ENCODE data around the gene VSTM4. TPM values are rescaled to one million over a fixed set of nuclear protein-coding genes. Genes with fewer than 3 reads are reported as not detected.

VSTM4 gene
- total and polyA plus RNA-seq, 9 of the 15 experiments (the other 6 are each of a cell fraction or from before 2014, with no cell fraction given) = 1.0 to 7.9 (median 3.0) TPM

GRCh38 chr10:49058463-49059255 is 56.7 kb downstream of the VSTM4 start (continued):
- TF ChIP-seq, protein P1, sequence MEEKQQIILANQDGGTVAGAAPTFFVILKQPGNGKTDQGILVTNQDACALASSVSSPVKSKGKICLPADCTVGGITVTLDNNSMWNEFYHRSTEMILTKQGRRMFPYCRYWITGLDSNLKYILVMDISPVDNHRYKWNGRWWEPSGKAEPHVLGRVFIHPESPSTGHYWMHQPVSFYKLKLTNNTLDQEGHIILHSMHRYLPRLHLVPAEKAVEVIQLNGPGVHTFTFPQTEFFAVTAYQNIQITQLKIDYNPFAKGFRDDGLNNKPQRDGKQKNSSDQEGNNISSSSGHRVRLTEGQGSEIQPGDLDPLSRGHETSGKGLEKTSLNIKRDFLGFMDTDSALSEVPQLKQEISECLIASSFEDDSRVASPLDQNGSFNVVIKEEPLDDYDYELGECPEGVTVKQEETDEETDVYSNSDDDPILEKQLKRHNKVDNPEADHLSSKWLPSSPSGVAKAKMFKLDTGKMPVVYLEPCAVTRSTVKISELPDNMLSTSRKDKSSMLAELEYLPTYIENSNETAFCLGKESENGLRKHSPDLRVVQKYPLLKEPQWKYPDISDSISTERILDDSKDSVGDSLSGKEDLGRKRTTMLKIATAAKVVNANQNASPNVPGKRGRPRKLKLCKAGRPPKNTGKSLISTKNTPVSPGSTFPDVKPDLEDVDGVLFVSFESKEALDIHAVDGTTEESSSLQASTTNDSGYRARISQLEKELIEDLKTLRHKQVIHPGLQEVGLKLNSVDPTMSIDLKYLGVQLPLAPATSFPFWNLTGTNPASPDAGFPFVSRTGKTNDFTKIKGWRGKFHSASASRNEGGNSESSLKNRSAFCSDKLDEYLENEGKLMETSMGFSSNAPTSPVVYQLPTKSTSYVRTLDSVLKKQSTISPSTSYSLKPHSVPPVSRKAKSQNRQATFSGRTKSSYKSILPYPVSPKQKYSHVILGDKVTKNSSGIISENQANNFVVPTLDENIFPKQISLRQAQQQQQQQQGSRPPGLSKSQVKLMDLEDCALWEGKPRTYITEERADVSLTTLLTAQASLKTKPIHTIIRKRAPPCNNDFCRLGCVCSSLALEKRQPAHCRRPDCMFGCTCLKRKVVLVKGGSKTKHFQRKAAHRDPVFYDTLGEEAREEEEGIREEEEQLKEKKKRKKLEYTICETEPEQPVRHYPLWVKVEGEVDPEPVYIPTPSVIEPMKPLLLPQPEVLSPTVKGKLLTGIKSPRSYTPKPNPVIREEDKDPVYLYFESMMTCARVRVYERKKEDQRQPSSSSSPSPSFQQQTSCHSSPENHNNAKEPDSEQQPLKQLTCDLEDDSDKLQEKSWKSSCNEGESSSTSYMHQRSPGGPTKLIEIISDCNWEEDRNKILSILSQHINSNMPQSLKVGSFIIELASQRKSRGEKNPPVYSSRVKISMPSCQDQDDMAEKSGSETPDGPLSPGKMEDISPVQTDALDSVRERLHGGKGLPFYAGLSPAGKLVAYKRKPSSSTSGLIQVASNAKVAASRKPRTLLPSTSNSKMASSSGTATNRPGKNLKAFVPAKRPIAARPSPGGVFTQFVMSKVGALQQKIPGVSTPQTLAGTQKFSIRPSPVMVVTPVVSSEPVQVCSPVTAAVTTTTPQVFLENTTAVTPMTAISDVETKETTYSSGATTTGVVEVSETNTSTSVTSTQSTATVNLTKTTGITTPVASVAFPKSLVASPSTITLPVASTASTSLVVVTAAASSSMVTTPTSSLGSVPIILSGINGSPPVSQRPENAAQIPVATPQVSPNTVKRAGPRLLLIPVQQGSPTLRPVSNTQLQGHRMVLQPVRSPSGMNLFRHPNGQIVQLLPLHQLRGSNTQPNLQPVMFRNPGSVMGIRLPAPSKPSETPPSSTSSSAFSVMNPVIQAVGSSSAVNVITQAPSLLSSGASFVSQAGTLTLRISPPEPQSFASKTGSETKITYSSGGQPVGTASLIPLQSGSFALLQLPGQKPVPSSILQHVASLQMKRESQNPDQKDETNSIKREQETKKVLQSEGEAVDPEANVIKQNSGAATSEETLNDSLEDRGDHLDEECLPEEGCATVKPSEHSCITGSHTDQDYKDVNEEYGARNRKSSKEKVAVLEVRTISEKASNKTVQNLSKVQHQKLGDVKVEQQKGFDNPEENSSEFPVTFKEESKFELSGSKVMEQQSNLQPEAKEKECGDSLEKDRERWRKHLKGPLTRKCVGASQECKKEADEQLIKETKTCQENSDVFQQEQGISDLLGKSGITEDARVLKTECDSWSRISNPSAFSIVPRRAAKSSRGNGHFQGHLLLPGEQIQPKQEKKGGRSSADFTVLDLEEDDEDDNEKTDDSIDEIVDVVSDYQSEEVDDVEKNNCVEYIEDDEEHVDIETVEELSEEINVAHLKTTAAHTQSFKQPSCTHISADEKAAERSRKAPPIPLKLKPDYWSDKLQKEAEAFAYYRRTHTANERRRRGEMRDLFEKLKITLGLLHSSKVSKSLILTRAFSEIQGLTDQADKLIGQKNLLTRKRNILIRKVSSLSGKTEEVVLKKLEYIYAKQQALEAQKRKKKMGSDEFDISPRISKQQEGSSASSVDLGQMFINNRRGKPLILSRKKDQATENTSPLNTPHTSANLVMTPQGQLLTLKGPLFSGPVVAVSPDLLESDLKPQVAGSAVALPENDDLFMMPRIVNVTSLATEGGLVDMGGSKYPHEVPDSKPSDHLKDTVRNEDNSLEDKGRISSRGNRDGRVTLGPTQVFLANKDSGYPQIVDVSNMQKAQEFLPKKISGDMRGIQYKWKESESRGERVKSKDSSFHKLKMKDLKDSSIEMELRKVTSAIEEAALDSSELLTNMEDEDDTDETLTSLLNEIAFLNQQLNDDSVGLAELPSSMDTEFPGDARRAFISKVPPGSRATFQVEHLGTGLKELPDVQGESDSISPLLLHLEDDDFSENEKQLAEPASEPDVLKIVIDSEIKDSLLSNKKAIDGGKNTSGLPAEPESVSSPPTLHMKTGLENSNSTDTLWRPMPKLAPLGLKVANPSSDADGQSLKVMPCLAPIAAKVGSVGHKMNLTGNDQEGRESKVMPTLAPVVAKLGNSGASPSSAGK (IDR thresholded peaks at IDR 0.05) = no peak
- TF ChIP-seq GABPB1 (CRISPR knock-in tag; IDR thresholded peaks at IDR 0.05) = no peak
- no peak for TF ChIP-seq SIN3B (IDR thresholded peaks at IDR 0.05; ENCODE audit: low read depth)
